ENCODE results near the gene YEATS2.

DNA sequence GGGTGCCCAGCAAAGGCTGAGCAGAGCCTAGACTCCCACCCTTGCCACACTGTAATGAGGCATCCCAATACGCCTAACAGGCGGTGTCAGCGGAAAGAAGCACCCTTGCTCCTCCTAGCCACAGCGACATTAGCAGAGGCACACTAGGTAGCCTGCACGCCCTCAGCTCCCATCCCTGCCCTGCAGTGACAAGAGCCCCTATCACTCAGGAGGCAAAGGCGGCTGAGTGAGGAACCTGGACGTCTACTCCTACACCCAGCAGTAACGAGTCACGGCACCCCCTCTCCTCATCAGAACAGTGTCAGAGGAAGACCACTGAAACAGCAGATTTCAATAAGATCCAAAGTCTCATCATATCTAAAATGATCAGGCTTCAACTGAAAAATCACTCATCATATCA lies 139.8 kb downstream of the YEATS2 start:
- TF ChIP-seq, protein P1, sequence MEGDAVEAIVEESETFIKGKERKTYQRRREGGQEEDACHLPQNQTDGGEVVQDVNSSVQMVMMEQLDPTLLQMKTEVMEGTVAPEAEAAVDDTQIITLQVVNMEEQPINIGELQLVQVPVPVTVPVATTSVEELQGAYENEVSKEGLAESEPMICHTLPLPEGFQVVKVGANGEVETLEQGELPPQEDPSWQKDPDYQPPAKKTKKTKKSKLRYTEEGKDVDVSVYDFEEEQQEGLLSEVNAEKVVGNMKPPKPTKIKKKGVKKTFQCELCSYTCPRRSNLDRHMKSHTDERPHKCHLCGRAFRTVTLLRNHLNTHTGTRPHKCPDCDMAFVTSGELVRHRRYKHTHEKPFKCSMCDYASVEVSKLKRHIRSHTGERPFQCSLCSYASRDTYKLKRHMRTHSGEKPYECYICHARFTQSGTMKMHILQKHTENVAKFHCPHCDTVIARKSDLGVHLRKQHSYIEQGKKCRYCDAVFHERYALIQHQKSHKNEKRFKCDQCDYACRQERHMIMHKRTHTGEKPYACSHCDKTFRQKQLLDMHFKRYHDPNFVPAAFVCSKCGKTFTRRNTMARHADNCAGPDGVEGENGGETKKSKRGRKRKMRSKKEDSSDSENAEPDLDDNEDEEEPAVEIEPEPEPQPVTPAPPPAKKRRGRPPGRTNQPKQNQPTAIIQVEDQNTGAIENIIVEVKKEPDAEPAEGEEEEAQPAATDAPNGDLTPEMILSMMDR (optimal IDR thresholded peaks at IDR 0.05 in 1 of 3, IDR thresholded peaks at IDR 0.05 in 1 of 3, conservative IDR thresholded peaks at IDR 0.05 in 1 of 3; ENCODE audit: extremely low read depth in 1 of 3, insufficient read depth in 2 of 3, low read length in 3 of 3), result no peak
- TF ChIP-seq EZH2 (IDR thresholded peaks at IDR 0.05; ENCODE audit: low read length), result no peak
